ENCODE results near the gene STOML2. TPM values are rescaled to one million over a fixed set of nuclear protein-coding genes. Genes with fewer than 3 reads are reported as not detected.

Gene STOML2
- total RNA-seq, 1 donor from 2014 or later = 98.2 TPM

GRCh38 chr9:35102465-35102768 is 514 bp downstream of the STOML2 start:
- peaks cover 0 to 45% of the 10 kb centered on the region in 2 donors for H3K36me3 ChIP-seq
- no peaks in the 10 kb centered on the region for H3K27me3 ChIP-seq
- peak overlapping the region; percentile 77 for H3K27ac ChIP-seq
- no peaks in the 10 kb centered on the region for H3K9me3 ChIP-seq
- no peak for TF ChIP-seq POLR2A (IDR thresholded peaks at IDR 0.05)
- no peak for TF ChIP-seq POLR2AphosphoS5 (IDR thresholded peaks at IDR 0.05; ENCODE audit: insufficient read depth in 1 of 2, low read depth in 1 of 2)
- TF ChIP-seq CTCF (IDR thresholded peaks at IDR 0.05) = no peak
- intact Hi-C loops (cut with DNase I) = no loop called here
- DNase-seq (ENCODE audit: extremely low spot score in 2 of 2) = no peak
- peak overlapping the region; percentile 72 to 90 for H3K4me3 ChIP-seq
- H3K4me1 ChIP-seq = peaks cover 21% of the 10 kb centered on the region

GRCh38 chr9:35097573-35097972 is 5.4 kb downstream of the STOML2 start:
- Histone ChIP-seq H3K27me3 (no peaks in the 10 kb centered on the region), H3K4me1 (peaks cover 25% of the 10 kb centered on the region), H3K9me3 (no peaks in the 10 kb centered on the region), H3K27ac (no peak overlapping the region), H3K36me3 (peaks cover 0 to 26% of the 10 kb centered on the region in 2 donors), H3K4me3 (no peak overlapping the region)
- no peak for DNase-seq (ENCODE audit: extremely low spot score in 2 of 2)
- no peak for TF ChIP-seq POLR2A (IDR thresholded peaks at IDR 0.05)
- TF ChIP-seq CTCF (IDR thresholded peaks at IDR 0.05) = no peak
- no peak for TF ChIP-seq POLR2AphosphoS5 (IDR thresholded peaks at IDR 0.05; ENCODE audit: insufficient read depth in 1 of 2, low read depth in 1 of 2)
- intact Hi-C loops (cut with DNase I) = no loop called here

- intact Hi-C loops (cut with DNase I) = no loop called here
- Histone ChIP-seq H3K9me3 (no peaks in the 10 kb centered on the region), H3K27me3 (no peaks in the 10 kb centered on the region), H3K27ac (peak within 1 kb of the TSS; percentile 90), H3K4me3 (peak within 1 kb of the TSS; percentile 70 to 75), H3K4me1 (peaks cover 12% of the 10 kb centered on the region), H3K36me3 (peaks cover 0 to 39% of the 10 kb centered on the region in 2 donors)
- TF ChIP-seq POLR2A (IDR thresholded peaks at IDR 0.05) (peak in 1 of 2 donors; percentile 15), CTCF (IDR thresholded peaks at IDR 0.05) (peak; percentile 42 to 91 (median 65)), POLR2AphosphoS5 (IDR thresholded peaks at IDR 0.05; ENCODE audit: insufficient read depth in 1 of 2, low read depth in 1 of 2) (peak in 1 of 2 donors; percentile 90)
- DNase-seq (ENCODE audit: extremely low spot score in 2 of 2) = no peak
Measured at GRCh38 chr9:35096035-35096849, 6.7 kb downstream of the STOML2 start, which contains the start of gene PIGO. PIGO (minus strand) TSS chr9:35096591; CDS start chr9:35095565, 1,026 bp downstream.

- intact Hi-C loops (cut with DNase I) = loop anchor here (5.0 kb wide), 1 partner anchor 194 kb away; a partner anchor contains a TSS
- Histone ChIP-seq H3K4me3 (no peak overlapping the region), H3K27ac (no peak overlapping the region), H3K9me3 (no peaks in the 10 kb centered on the region), H3K4me1 (peaks cover 12% of the 10 kb centered on the region), H3K36me3 (peaks cover 0 to 59% of the 10 kb centered on the region in 2 donors), H3K27me3 (no peaks in the 10 kb centered on the region)
- TF ChIP-seq CTCF (IDR thresholded peaks at IDR 0.05) = no peak
- TF ChIP-seq POLR2AphosphoS5 (IDR thresholded peaks at IDR 0.05; ENCODE audit: insufficient read depth in 1 of 2, low read depth in 1 of 2) = no peak
- no peak for TF ChIP-seq POLR2A (IDR thresholded peaks at IDR 0.05)
- no peak for DNase-seq (ENCODE audit: extremely low spot score in 2 of 2)
Measured at GRCh38 chr9:35091536-35091935, 11.4 kb downstream of the STOML2 start.

- Histone ChIP-seq H3K9me3 (no peaks in the 10 kb centered on the region), H3K4me1 (no peaks in the 10 kb centered on the region), H3K27ac (no peak overlapping the region), H3K27me3 (no peaks in the 10 kb centered on the region), H3K36me3 (peaks cover 0 to 59% of the 10 kb centered on the region in 2 donors), H3K4me3 (no peak overlapping the region)
- TF ChIP-seq POLR2A (IDR thresholded peaks at IDR 0.05) = no peak
- no peak for TF ChIP-seq POLR2AphosphoS5 (IDR thresholded peaks at IDR 0.05; ENCODE audit: insufficient read depth in 1 of 2, low read depth in 1 of 2)
- no peak for TF ChIP-seq CTCF (IDR thresholded peaks at IDR 0.05)
- intact Hi-C loops (cut with DNase I) = no loop called here
- DNase-seq (ENCODE audit: extremely low spot score in 2 of 2) = no peak
Measured at GRCh38 chr9:35089434-35089833, 13.5 kb downstream of the STOML2 start.
